Measurements from ENCODE around the gene GOSR1. TPM values are rescaled to one million over a fixed set of nuclear protein-coding genes. Genes with fewer than 3 reads are reported as not detected.
"Not testable (repeated sequence)": the region's sequence is repeated elsewhere in the genome, so short reads cannot be mapped to it uniquely, and the experiment has no call there.

Gene GOSR1
- total and polyA plus RNA-seq, 2 donors (not counting 1 experiment from before 2014, with no cell fraction given) = 19.1 to 66.6 TPM

DNA sequence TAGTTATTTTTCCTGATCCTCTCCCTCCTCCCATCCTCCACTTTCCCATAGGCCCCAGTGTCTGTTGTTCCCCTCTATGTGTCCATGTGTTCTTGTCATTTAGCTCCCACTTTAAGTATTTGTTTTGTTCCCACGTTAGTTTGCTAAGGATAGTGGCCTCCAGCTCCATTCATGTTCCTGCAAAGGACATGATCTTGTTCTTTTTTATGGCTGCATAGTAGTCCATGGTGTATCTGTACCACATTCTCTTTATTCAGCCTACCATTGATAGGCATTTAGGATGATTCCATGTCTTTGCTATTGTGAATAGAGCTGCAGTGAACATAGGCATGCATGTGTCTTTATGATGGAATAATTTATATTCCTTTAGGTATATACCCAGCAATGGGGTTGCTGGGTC, 60.5 kb downstream of the GOSR1 start:
- H3K9me3 ChIP-seq (ENCODE audit: control extremely low read depth in 1 of 3, control insufficient read depth in 2 of 3, insufficient read depth in 1 of 3, low read length in 2 of 3); H3K4me3 Mint-ChIP-seq; H3K4me1 Mint-ChIP-seq; H3K9me3 Mint-ChIP-seq (ENCODE audit: insufficient read depth); H3K36me3 ChIP-seq (replicated peaks in 1 of 2; ENCODE audit: control extremely low read depth in 1 of 2, control insufficient read depth in 1 of 2, extremely low read depth in 1 of 2, insufficient read depth in 2 of 2, low read length in 1 of 2); H4K20me1 ChIP-seq (ENCODE audit: control insufficient read depth, insufficient read depth, low read length, poor library complexity, severe bottlenecking); H3K4me3 ChIP-seq (ENCODE audit: control extremely low read depth in 1 of 5, extremely low read depth in 1 of 5, insufficient read depth in 1 of 5, low read depth in 2 of 5, low read length in 4 of 5); H3K27me3 Mint-ChIP-seq; H3K9ac ChIP-seq (ENCODE audit: low read length); H3K27me3 ChIP-seq (replicated peaks in 1 of 4; ENCODE audit: control extremely low read depth in 1 of 4, control insufficient read depth in 3 of 4, insufficient read depth in 4 of 4, low read length in 3 of 4); H3K4me2 ChIP-seq (replicated peaks; ENCODE audit: low read depth, low read length, poor library complexity, severe bottlenecking); H2AFZ ChIP-seq (ENCODE audit: insufficient read depth, low read depth, low read length, poor library complexity, severe bottlenecking); DNase-seq; POLR2A ChIA-PET; ATAC-seq (ENCODE audit: low read depth); H3K79me2 ChIP-seq (ENCODE audit: control insufficient read depth, insufficient read depth, low read length); CTCF ChIA-PET; H3K27ac Mint-ChIP-seq; intact Hi-C loops (cut with micrococcal nuclease); H3K4me1 ChIP-seq (ENCODE audit: control insufficient read depth in 2 of 2, insufficient read depth in 2 of 2, low read length in 2 of 2); H3K27ac ChIP-seq (ENCODE audit: low read length in 2 of 2): not testable (repeated sequence)
- no CpG with 5 or more reads among the region's 1 CpG for WGBS (ENCODE audit: insufficient coverage)

DNA sequence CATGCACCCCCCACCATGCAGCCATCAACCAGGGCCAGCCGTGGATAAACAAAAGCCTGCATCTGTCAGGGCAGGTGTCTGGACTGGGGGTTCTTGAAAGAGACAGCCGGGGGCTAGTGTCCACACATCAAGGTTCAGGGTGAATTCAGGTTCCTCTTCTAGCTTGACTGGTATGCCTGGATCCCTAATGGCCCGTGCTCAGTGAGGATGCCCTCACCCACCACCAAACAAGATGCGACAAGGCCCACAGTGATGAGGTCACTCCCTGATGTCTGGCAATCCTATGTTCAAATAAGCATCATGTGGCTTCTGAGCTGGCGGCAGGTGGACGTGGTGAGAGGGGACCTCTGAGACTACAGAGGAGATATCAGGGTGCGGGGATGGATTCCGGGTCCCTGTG, 64.6 kb downstream of the GOSR1 start:
- no peak overlapping the region for H3K27ac ChIP-seq (ENCODE audit: low read length in 2 of 2)
- no peak overlapping the region for H3K9ac ChIP-seq (ENCODE audit: low read length)
- no peak overlapping the region for H2AFZ ChIP-seq (ENCODE audit: insufficient read depth, low read depth, low read length, poor library complexity, severe bottlenecking)
- intact Hi-C loops (cut with micrococcal nuclease) = no loop called here
- no peaks in the 10 kb centered on the region for H3K79me2 ChIP-seq (ENCODE audit: control insufficient read depth, insufficient read depth, low read length)
- Mint-ChIP-seq H3K4me3 (no peak overlapping the region), H3K4me1 (peaks cover 9% of the 10 kb centered on the region), H3K9me3 (ENCODE audit: insufficient read depth) (peaks cover 5% of the 10 kb centered on the region), H3K27ac (no peak overlapping the region), H3K27me3 (no peaks in the 10 kb centered on the region)
- no peaks in the 10 kb centered on the region for H3K9me3 ChIP-seq (ENCODE audit: control extremely low read depth in 1 of 3, control insufficient read depth in 2 of 3, insufficient read depth in 1 of 3, low read length in 2 of 3)
- no peak overlapping the region for H3K4me2 ChIP-seq (replicated peaks; ENCODE audit: low read depth, low read length, poor library complexity, severe bottlenecking)
- no peak for ATAC-seq (ENCODE audit: low read depth)
- 95% methylated on average over 7 of the region's 8 CpGs for WGBS (ENCODE audit: insufficient coverage)
- POLR2A ChIA-PET = no interaction called here
- H3K4me1 ChIP-seq (ENCODE audit: control insufficient read depth in 2 of 2, insufficient read depth in 2 of 2, low read length in 2 of 2) = no peaks in the 10 kb centered on the region
- H3K4me3 ChIP-seq (ENCODE audit: control extremely low read depth in 1 of 5, extremely low read depth in 1 of 5, insufficient read depth in 1 of 5, low read depth in 2 of 5, low read length in 4 of 5) = no peak overlapping the region
- TF ChIP-seq, protein P1, sequence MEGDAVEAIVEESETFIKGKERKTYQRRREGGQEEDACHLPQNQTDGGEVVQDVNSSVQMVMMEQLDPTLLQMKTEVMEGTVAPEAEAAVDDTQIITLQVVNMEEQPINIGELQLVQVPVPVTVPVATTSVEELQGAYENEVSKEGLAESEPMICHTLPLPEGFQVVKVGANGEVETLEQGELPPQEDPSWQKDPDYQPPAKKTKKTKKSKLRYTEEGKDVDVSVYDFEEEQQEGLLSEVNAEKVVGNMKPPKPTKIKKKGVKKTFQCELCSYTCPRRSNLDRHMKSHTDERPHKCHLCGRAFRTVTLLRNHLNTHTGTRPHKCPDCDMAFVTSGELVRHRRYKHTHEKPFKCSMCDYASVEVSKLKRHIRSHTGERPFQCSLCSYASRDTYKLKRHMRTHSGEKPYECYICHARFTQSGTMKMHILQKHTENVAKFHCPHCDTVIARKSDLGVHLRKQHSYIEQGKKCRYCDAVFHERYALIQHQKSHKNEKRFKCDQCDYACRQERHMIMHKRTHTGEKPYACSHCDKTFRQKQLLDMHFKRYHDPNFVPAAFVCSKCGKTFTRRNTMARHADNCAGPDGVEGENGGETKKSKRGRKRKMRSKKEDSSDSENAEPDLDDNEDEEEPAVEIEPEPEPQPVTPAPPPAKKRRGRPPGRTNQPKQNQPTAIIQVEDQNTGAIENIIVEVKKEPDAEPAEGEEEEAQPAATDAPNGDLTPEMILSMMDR (IDR thresholded peaks at IDR 0.05) = no peak
- H3K27me3 ChIP-seq (replicated peaks in 1 of 4; ENCODE audit: control extremely low read depth in 1 of 4, control insufficient read depth in 3 of 4, insufficient read depth in 4 of 4, low read length in 3 of 4) = no peaks in the 10 kb centered on the region
- H3K36me3 ChIP-seq (replicated peaks in 1 of 2; ENCODE audit: control extremely low read depth in 1 of 2, control insufficient read depth in 1 of 2, extremely low read depth in 1 of 2, insufficient read depth in 2 of 2, low read length in 1 of 2) = no peaks in the 10 kb centered on the region
- DNase-seq = no peak
- H4K20me1 ChIP-seq (ENCODE audit: control insufficient read depth, insufficient read depth, low read length, poor library complexity, severe bottlenecking) = no peaks in the 10 kb centered on the region
- CTCF ChIA-PET = no interaction called here
